Panc1 (cell line): ENCODE measurements around the gene UTS2R. TPM values are rescaled to one million over a fixed set of nuclear protein-coding genes. Genes with fewer than 3 reads are reported as not detected.

ENCODE experiments used
- ATAC-seq: fragments of 200-7000 bp; cut with Tn5 transposase; 2 replicates; pipeline ENCODE4 v1.9.1; 2020; ENCODE audit warnings: mild to moderate bottlenecking, moderate library complexity
- BruUV-seq: library from RNA; stranded (reverse); fragments of 400-500 nt; replicated peaks from 2 replicates; lab custom pipeline; 2021; lab: Mats Ljungman, UMichigan
- CTCF ChIA-PET: fragments of 300-600 bp; sonication (Branson Sonifier 250); formaldehyde crosslinking; loops from one replicate; lab custom pipeline; 2022; ENCODE audit warnings: antibody characterized with exemption; lab: Charles Lee
- POLR2A ChIA-PET: fragments of 300-600 bp; sonication (Branson Sonifier 250); formaldehyde crosslinking; loops from one replicate; lab custom pipeline; 2022; ENCODE audit warnings: antibody characterized with exemption; lab: Charles Lee
- DNase-seq: peaks from one replicate; pipeline ENCODE4 v3.0.0-alpha.2; 2010; ENCODE audit warnings: low read depth, low spot score
- H3K27ac ChIP-seq: 2 replicates; pipeline ENCODE4 v1.5.1; 2011; ENCODE audit warnings: mild to moderate bottlenecking, low read length, inconsistent platforms
- H3K27me3 ChIP-seq: fragments of 200-500 bp; sonication (Bioruptor generic); 2 replicates; pipeline ENCODE4 v1.6.0; 2014; ENCODE audit warnings: low read length, inconsistent platforms; ENCODE audit not compliant: control insufficient read depth, insufficient read depth
- H3K36me3 ChIP-seq: fragments of 200-500 bp; sonication (Bioruptor generic); 2 replicates; pipeline ENCODE4 v1.5.1; 2014; ENCODE audit warnings: inconsistent platforms, mild to moderate bottlenecking, low read length, moderate library complexity; ENCODE audit not compliant: control insufficient read depth, insufficient read depth
- H3K4me1 ChIP-seq: 2 replicates; pipeline ENCODE4 v1.5.1; 2011; ENCODE audit warnings: inconsistent platforms, mild to moderate bottlenecking, low read length, moderate library complexity; ENCODE audit not compliant: control insufficient read depth, insufficient read depth
- H3K4me3 ChIP-seq, 2 experiments: 2 replicates each; pipeline ENCODE4 v1.5.1; 2011 to 2012; ENCODE audit warnings: low read depth in 2 of 2, low read length in 2 of 2, mild to moderate bottlenecking in 2 of 2, inconsistent platforms in 1 of 2, moderate library complexity in 1 of 2
- H3K9me3 ChIP-seq: fragments of 200-500 bp; sonication (Bioruptor generic); 2 replicates; pipeline ENCODE4 v1.5.1; 2014; ENCODE audit warnings: low read depth, mild to moderate bottlenecking, inconsistent platforms, low read length, moderate library complexity; ENCODE audit not compliant: control insufficient read depth, insufficient read depth
- POLR2AphosphoS5 ChIP-seq: IDR thresholded peaks from 2 replicates; pipeline ENCODE4 v1.6.1; 2012; ENCODE audit warnings: mild to moderate bottlenecking, low read depth, low read length, moderate library complexity
- SIN3A ChIP-seq: IDR thresholded peaks from 2 replicates; pipeline ENCODE4 v1.6.1; 2012; ENCODE audit warnings: low read depth, mild to moderate bottlenecking, low read length, moderate library complexity, borderline replicate concordance; ENCODE audit not compliant: insufficient read depth
- TCF7L2 ChIP-seq: IDR thresholded peaks from 2 replicates; pipeline ENCODE4 v1.6.1; 2011; ENCODE audit warnings: mild to moderate bottlenecking, low read depth, low read length, inconsistent platforms
- in situ Hi-C: cut with HindIII; loops from 2 replicates; pipeline ENCODE4 v1.10.0; 2016; ENCODE audit warnings: low sequenced_read_pairs, low pct_unique_long_range_greater_than_20kb
- intact Hi-C: fragments of 100-400 bp; cut with micrococcal nuclease; formaldehyde crosslinking; loops from one replicate; pipeline ENCODE4 v1.10.0; 2022; ENCODE audit not compliant: unreplicated experiment
- total RNA-seq: library from RNA; stranded (reverse); gene quantifications from one replicate; pipeline ENCODE4 v1.2.1, GENCODE V29; 2021; ENCODE audit not compliant: unreplicated experiment
- TF ChIP-seq, protein P1 (sequence below), 2 experiments: IDR thresholded peaks; 2 replicates each; pipeline ENCODE4 v1.6.1; 2011 to 2012; ENCODE audit warnings: low read depth in 2 of 2, control low read depth in 1 of 2, low read length in 1 of 2, mild to moderate bottlenecking in 1 of 2, moderate library complexity in 1 of 2; ENCODE audit not compliant: insufficient read depth in 1 of 2
- TF ChIP-seq, protein P2 (sequence below): fragments of 450-650 bp; IDR thresholded peaks from 2 replicates; pipeline ENCODE4 v1.5.1; 2017; ENCODE audit warnings: mild to moderate bottlenecking

The UTS2R gene
- total RNA-seq, 1 experiment from 2014 or later, result 0.39 TPM

- intact Hi-C loops, result no loop called here
- Histone ChIP-seq H3K4me1 (peaks cover 10% of the 10 kb centered on the region; the same call in 1 of the 2 replicates), H3K4me3 (no peak overlapping the region), H3K9me3 (no peaks in the 10 kb centered on the region), H3K36me3 (no peaks in the 10 kb centered on the region), H3K27ac (no peak overlapping the region), H3K27me3 (no peaks in the 10 kb centered on the region)
- POLR2A ChIA-PET, result no interaction called here
- TF ChIP-seq, protein P1, sequence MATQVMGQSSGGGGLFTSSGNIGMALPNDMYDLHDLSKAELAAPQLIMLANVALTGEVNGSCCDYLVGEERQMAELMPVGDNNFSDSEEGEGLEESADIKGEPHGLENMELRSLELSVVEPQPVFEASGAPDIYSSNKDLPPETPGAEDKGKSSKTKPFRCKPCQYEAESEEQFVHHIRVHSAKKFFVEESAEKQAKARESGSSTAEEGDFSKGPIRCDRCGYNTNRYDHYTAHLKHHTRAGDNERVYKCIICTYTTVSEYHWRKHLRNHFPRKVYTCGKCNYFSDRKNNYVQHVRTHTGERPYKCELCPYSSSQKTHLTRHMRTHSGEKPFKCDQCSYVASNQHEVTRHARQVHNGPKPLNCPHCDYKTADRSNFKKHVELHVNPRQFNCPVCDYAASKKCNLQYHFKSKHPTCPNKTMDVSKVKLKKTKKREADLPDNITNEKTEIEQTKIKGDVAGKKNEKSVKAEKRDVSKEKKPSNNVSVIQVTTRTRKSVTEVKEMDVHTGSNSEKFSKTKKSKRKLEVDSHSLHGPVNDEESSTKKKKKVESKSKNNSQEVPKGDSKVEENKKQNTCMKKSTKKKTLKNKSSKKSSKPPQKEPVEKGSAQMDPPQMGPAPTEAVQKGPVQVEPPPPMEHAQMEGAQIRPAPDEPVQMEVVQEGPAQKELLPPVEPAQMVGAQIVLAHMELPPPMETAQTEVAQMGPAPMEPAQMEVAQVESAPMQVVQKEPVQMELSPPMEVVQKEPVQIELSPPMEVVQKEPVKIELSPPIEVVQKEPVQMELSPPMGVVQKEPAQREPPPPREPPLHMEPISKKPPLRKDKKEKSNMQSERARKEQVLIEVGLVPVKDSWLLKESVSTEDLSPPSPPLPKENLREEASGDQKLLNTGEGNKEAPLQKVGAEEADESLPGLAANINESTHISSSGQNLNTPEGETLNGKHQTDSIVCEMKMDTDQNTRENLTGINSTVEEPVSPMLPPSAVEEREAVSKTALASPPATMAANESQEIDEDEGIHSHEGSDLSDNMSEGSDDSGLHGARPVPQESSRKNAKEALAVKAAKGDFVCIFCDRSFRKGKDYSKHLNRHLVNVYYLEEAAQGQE (IDR thresholded peaks at IDR 0.05; ENCODE audit: insufficient read depth in 1 of 2, low read depth in 2 of 2, low read length in 1 of 2), result no peak
- no peak for TF ChIP-seq SIN3A
- no peak for TF ChIP-seq TCF7L2
- TF ChIP-seq, protein P2, sequence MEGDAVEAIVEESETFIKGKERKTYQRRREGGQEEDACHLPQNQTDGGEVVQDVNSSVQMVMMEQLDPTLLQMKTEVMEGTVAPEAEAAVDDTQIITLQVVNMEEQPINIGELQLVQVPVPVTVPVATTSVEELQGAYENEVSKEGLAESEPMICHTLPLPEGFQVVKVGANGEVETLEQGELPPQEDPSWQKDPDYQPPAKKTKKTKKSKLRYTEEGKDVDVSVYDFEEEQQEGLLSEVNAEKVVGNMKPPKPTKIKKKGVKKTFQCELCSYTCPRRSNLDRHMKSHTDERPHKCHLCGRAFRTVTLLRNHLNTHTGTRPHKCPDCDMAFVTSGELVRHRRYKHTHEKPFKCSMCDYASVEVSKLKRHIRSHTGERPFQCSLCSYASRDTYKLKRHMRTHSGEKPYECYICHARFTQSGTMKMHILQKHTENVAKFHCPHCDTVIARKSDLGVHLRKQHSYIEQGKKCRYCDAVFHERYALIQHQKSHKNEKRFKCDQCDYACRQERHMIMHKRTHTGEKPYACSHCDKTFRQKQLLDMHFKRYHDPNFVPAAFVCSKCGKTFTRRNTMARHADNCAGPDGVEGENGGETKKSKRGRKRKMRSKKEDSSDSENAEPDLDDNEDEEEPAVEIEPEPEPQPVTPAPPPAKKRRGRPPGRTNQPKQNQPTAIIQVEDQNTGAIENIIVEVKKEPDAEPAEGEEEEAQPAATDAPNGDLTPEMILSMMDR, result no peak
- no peak for TF ChIP-seq POLR2AphosphoS5
- CTCF ChIA-PET, result interaction anchor here (0.6 kb wide), 1 partner anchor 9 kb away, joined by 4 read pairs; no protein-coding TSS in a partner anchor
- in situ Hi-C loops, result no loop called here
- no TSS peak for BruUV-seq
- no peak for ATAC-seq
- DNase-seq, result no peak
Observed at GRCh38 chr17:82392209-82392920, 20.8 kb downstream of the UTS2R start.

GRCh38 chr17:82392941-82393340, 21.4 kb downstream of the UTS2R start:
- TF ChIP-seq SIN3A (no peak), POLR2AphosphoS5 (no peak), TCF7L2 (no peak)
- TF ChIP-seq, protein P1 (IDR thresholded peaks at IDR 0.05; ENCODE audit: insufficient read depth in 1 of 2, low read depth in 2 of 2, low read length in 1 of 2), result no peak
- TF ChIP-seq, protein P2, result no peak
- Histone ChIP-seq H3K4me3 (no peak overlapping the region), H3K27me3 (no peaks in the 10 kb centered on the region), H3K27ac (no peak overlapping the region), H3K36me3 (no peaks in the 10 kb centered on the region), H3K4me1 (peaks cover 7% of the 10 kb centered on the region; the same call in 1 of the 2 replicates), H3K9me3 (no peaks in the 10 kb centered on the region)
- POLR2A ChIA-PET, result no interaction called here
- in situ Hi-C loops (no loop called here), intact Hi-C loops (no loop called here)
- no TSS peak for BruUV-seq
- no peak for DNase-seq
- no peak for ATAC-seq
- CTCF ChIA-PET, result no interaction called here
